Renal pelvis (tissue), 4 donors: ENCODE measurements around the gene LRRC56. TPM values are rescaled to one million over a fixed set of nuclear protein-coding genes. Genes with fewer than 3 reads are reported as not detected.
A peak's percentile ranks its signal among the peaks of the same experiment; 100 is the strongest.
"Not testable (repeated sequence)": the region's sequence is repeated elsewhere in the genome, so short reads cannot be mapped to it uniquely, and the experiment has no call there.

Experiments used
- DNase-seq: peaks from one replicate; pipeline ENCODE4 v3.0.0-alpha.2; 2013
- polyA plus RNA-seq, 3 donors: library from polyadenylated mRNA; unstranded; fragments of 120-200 nt; gene quantifications; one replicate each; pipeline ENCODE4 v1.2.1, GENCODE V29; 2013; ENCODE audit not compliant: insufficient read length in 3 of 3

LRRC56 gene
- polyA plus RNA-seq, 3 donors, result 5.4 to 6.4 (median 5.5) TPM

- DNase-seq, result no peak
Observed at GRCh38 chr11:501001-501682, 36.2 kb upstream of the LRRC56 start.

DNA sequence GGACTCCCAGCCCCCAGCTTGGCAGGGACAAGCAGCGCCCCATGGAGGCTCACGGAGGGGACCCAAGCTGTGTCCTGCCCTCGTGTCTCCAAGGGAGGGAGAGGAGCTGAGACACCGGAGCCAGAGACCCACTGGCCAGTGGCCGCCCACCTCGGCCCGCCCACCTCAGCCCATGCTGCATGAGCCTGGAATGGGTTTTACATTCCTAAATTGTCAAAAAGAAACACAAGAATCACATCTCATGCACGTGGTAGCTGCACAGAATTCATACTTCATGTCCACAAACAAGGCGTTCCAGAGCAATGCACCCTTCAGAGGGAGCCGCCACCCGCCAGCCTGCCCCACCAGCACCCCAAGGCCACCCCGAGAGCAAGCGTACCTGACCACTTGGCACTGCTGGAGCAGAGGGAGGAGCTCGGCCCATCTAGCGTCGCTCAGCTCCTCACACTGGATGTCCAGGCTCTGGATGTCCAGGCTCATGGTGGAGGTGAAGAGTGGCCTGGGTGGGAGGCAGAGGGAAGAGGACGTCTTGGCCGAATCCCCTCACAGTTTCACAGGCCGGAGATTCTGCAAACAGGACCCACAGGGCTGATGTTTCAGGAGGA lies 35.5 kb upstream of the LRRC56 start:
- no peak for DNase-seq

- DNase-seq, result no peak
Observed at GRCh38 chr11:502288-503178, 34.8 kb upstream of the LRRC56 start.

DNA sequence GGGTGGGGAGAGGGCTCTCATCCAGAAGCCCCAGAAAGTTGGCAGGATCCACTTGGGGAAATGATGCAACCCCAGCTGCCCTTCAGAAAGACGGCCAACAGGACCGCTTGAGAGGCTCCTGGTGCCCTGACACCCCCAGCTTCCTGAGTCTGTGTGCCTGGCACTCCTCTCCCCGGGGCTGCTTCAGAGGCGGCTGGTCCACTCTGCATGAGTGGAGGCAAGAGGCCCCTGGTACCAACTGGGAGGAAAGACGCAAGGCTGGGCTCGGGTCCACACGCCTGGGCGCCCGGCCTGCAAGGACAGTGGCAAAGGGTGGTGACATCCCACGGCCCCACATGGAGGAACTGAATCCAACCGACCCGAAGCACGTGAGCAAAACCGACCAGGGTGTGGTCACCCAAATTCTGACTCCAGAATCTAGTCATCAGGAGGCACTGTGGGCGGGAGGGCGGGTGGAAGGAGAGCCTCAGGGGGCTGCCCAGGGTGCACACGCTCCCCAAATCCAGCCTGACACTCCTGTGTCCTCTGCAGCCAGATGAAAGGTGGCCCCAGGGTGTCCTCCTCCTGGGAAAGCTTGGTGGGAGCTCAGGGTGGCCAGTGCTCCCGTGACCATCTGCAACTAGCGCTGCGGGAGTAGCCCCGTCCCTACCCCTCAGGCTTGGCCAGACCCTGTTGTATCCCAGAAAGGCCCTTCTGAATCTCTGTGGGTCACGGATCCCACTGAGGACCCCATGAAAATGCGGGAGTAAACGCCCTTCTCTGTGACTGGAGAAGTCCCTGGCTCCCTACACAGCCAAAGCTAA lies 33.9 kb upstream of the LRRC56 start:
- DNase-seq, result no peak

DNA sequence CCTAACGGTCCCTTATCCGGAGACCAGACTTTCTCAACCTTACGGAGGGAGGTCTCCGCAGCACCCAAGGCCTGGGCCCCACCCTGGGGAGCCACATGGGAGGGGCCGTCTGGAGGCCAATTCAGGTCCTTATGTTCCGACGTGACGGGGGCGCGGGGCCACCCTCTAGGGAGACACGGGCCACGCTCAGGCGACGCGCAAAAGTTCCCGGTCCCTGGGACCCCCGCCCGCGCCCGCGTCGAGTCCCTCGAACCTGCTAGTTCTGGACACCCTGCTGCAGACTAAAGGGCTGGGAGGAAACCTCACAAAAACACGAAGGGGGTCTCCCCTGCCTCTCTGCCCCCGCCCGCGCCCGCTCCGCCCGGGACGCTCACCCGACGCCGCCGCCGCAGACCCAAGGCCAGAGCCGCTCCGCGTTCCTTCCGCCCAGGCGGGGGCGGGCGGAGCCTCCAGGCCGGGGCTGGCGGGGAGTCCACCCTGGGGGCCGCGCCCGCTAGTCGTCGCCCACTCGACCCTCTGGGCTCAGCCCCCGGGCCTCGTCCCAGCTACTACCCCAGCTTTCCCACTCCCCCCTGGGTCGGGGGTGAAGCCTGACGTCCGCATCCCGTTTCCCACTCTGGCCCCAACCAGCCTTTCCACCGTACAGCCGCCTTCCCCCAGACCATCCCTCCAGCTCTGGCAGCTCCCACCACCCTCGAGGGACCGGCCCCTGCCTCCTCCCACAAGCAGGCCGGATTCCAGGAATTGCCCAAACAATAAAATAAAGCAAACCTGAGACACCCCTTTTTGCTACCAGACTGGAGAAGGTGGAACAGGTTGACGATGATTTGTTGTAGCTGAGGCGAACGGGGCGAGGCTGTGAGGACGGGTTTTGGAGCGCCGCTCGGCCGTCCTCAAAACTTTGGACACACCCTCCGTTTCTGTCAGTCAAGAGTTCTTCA lies 33.0 kb upstream of the LRRC56 start:
- peak; percentile 53 for DNase-seq

GRCh38 chr11:504994-505344 lies 32.4 kb upstream of the LRRC56 start:
- no peak for DNase-seq

- peak; percentile 97 for DNase-seq
Observed at GRCh38 chr11:506238-506994, 30.9 kb upstream of the LRRC56 start.

- DNase-seq, result peak; percentile 91
Observed at GRCh38 chr11:506995-507726, 30.2 kb upstream of the LRRC56 start, which contains the start of gene RNH1. RNH1 (minus strand) TSS chr11:507242; CDS start chr11:502162, 5,080 bp downstream.

DNA sequence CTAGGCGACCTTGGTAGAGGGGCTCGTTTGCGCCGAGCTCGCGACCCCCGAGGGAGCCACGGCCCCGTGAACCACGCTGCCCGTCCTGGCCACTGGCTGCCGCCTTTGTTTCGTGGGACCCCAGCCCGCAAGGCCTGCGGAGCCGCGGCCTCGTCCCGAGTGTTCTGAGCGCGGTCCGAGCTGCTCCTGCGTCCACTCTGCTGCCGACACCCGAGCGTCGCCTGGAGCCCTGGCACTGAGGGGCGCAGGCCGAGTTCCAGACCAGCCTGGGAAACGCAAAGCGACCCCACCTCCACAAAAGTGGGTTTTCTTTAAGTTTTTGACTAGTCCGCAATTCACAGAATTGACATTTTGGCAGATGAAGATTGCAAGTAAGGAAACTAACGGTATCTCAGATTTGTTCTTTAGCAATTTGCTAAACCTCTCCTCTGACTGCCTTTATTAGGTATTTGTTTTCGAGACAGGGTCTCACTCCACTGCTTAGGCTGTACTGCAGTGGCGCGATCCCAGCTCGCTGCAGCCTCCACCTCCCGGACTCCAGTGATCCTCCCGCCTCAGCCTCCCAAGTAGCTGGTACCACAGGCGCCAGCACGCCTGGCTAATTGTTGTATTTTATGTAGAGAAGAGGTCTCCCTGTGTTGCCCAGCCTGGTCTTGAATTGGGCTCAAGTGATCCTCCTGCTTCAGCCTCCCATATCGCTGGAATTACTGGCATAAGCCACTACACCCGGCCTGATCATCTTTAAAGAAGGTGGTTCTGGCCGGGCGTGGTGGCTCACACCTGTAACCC lies 29.4 kb upstream of the LRRC56 start:
- no peak for DNase-seq

DNA sequence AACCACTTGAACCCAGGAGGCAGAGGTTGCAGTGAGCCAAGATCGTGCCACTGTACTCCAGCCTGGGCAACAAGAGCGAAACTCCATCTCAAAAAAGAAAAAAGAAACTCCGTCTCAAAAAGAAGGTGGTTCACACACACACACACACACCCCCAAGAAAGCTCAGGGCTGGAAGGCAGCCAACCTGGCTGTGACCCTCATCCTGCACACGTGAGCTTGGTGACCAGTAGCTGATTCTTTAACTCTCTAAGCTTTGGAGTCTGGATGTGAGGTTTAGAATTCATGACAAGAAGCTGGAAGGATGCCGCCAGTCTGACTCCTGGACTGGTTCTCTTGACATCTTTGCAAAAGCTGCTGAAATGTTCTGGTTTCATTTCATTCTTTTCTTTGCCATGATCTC lies 28.4 kb upstream of the LRRC56 start:
- no peak for DNase-seq

DNA sequence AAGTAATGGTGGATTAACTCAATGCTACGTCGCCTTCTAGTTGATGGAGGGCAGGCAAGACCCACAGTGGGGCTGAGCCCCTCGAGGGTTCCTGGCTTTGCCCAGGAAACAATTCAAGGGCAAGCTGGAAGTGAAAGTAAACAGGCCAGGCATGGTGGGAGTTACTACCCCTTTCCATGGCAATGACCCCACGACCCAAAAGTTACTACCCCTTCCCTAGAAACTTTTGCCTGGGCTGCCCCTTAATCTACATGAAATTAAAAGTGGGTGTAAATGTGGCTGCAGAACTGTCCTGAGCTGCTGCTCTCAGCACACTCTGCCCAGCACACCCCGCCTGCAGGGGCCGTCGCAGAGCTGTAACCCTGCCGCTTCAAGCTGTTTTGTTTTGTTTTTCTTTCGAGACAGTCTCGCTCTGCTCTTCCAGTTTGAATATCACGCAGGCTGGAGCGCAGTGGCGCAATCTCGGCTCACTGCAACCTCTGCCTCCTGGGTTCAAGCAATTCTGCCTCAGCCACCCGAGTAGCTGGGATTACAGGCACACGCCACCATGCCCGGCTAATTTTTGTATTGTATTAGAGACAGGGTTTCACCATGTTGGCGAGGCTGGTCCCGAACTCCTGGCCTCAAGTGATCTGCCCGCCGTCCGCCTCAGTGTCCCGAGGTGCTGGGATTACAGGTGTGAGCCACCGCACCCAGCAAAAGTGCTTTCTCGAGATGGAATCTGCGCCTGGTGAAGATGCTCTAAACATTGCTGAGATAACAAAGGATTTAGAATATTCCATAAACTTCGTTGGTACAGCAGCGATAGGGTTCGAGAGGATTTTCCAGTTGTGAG lies 24.3 kb upstream of the LRRC56 start:
- no peak for DNase-seq

DNA sequence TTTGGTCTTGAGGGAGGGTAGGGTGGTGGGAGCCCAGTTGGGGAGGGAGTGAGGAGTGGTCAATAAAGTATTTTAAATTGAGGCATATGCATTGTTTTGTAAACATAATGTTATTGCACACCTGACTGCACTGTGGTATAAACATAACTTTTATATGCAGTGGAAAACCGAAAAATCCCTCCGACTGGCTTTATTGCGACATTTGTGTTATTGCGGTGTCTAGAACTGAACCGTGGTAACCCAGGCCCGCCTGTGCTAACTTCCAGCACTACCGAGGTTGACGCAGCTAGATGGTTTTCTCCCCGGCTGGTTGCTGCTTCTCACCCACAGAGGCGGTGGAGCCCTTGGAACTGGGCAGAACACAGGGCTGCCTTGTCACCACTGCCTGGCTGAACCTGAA lies 22.7 kb upstream of the LRRC56 start:
- no peak for DNase-seq

DNA sequence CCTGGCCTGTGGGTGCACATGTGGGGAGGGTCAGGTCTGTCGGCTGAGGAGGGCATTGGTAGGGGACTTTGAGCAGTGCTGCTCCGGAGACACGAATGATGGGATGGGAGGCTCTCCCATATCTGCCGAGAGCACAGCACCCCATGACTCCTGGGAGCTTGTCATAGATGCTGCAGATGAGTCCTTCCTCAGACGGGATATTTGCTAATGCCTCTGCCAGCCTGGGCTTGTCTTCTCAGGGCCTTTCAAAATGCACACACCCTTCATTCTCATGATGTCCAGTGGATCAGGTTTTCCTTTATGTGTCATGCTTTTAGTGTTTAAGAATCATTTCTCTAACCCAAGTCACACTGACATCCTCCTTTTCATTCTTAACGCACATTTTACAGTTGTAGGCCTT lies 22.2 kb upstream of the LRRC56 start:
- no peak for DNase-seq

GRCh38 chr11:516400-516799 lies 20.9 kb upstream of the LRRC56 start:
- no peak for DNase-seq

DNA sequence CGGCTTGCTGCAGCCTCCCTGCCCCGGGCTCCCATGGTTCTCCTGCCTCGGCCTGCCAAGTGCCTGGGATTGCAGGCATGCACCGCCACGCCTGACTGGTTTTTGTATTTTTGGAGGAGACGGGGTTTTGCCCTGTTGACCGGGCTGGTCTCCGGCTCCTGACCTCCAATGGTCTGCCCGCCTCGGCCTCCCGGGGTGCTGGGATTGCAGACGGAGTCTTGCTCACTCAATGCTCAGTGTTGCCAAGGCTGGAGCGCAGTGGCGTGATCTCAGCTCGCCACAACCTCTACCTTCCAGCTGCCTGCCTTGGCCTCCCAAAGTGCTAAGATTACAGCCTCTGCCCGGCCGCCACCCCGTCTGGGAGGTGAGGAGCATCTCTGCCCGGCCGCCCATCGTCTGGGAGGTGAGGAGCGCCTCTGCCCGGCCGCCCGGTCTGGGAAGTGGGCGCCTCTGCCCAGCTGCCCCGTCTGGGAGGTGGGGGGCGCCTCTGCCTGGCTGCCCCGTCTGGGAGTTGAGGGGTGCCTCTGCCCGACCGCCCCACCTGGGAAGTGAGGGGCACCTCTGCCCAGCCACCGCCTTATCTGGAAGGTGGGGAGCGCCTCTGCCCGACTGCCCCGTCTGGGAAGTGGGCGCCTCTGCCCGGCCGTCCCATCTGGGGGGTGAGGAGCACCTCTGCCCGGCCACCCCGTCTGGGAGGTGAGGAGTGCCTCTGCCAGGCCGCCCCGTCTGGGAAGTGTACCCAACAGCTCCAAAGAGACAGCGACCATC lies 20.2 kb upstream of the LRRC56 start:
- DNase-seq, result not testable (repeated sequence)

DNA sequence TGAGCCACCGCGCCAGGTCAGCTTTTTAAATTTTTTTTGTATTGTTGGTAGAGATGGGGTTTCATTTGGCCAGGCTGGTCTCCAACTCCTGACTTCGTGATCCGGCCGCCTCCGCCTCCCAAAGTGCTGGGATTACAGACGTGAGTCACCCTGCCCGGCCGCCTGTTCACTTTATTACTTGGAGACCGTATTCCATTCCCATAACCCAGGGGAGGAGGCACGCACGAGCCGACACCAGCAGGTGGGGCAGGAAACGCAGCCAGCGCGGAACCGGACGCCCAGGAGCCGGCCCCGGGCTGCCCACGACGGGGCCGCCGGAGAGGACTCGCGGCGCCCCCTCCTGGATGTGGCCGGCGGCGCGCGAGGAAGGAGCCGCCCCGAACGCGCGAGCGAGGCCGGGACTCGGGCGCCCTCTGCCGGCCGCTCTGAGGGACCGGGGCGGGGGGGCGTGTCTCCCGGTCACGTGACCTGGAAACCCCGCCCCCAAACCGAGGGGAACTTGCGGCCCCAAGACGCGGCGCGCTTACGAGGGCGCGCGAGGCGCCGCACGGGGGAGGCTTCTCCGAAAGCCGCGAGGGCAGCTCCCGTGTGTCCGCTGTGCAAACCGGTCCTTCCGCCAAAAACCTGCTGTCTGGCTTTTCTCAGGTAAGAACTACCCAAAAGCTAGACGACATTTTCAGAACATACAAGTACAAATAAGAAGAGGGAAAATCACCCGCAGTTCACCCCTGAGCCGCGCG lies 18.7 kb upstream of the LRRC56 start:
- peak; percentile 73 for DNase-seq
